B cell (primary cell): ENCODE measurements around the gene NOTCH4. TPM values are rescaled to one million over a fixed set of nuclear protein-coding genes. Genes with fewer than 3 reads are reported as not detected.

ENCODE experiments used
- ATAC-seq: fragments of 200-7000 bp; cut with Tn5 transposase; one replicate; pipeline ENCODE4 v1.10.0; 2021; ENCODE audit warnings: low read depth, mild to moderate bottlenecking, moderate number of reproducible peaks, moderate library complexity
- CTCF ChIA-PET: fragments of 350-600 bp; sonication (Branson Sonifier 250); formaldehyde crosslinking; loops from one replicate; lab custom pipeline; 2021; ENCODE audit warnings: antibody characterized with exemption, inconsistent platforms; lab: Charles Lee
- POLR2A ChIA-PET: fragments of 350-600 bp; sonication (Branson Sonifier 250); formaldehyde crosslinking; loops from one replicate; lab custom pipeline; 2021; ENCODE audit warnings: antibody characterized with exemption; lab: Charles Lee
- DNase-seq: peaks from one replicate; pipeline ENCODE4 v3.0.0; 2013
- H2AFZ ChIP-seq: 2 replicates; pipeline ENCODE4 v1.6.1; 2012; ENCODE audit warnings: mild to moderate bottlenecking, low read depth, low read length; ENCODE audit not compliant: insufficient read depth, poor library complexity, severe bottlenecking
- H3K27ac ChIP-seq, 2 donors: 1 replicate in 1 of 2; 2 replicates in 1 of 2; pipeline ENCODE4 v1.5.1; 2012 to 2013; ENCODE audit warnings: low read length in 2 of 2, mild to moderate bottlenecking in 2 of 2, moderate library complexity in 1 of 2
- H3K27me3 ChIP-seq, 4 experiments: fragments of 200-600 bp in 1 of 4; sonication (generic) in 1 of 4; replicated peaks in 1 of 4; 1 replicate in 2 of 4; 2 replicates in 2 of 4; pipeline versions ENCODE4 v1.6.1 to v1.7.0; 2013 to 2016; ENCODE audit warnings: low read length in 3 of 4, mild to moderate bottlenecking in 2 of 4, mixed read lengths in 1 of 4, moderate library complexity in 1 of 4; ENCODE audit not compliant: insufficient read depth in 4 of 4, control insufficient read depth in 3 of 4; ENCODE audit errors: control extremely low read depth in 1 of 4
- H3K36me3 ChIP-seq, 2 experiments: replicated peaks in 1 of 2; 1 replicate in 1 of 2; 2 replicates in 1 of 2; pipeline versions ENCODE4 v1.6.1 to v1.7.1; 2013; ENCODE audit warnings: low read length in 1 of 2; ENCODE audit not compliant: insufficient read depth in 2 of 2, control insufficient read depth in 1 of 2; ENCODE audit errors: control extremely low read depth in 1 of 2, extremely low read depth in 1 of 2
- H3K4me1 ChIP-seq, 2 donors: fragments of 200-600 bp in 1 of 2; sonication (generic) in 1 of 2; 1 replicate in 1 of 2; 2 replicates in 1 of 2; pipeline versions ENCODE4 v1.5.1 to v1.6.1; 2013 to 2017; ENCODE audit warnings: low read length in 2 of 2; ENCODE audit not compliant: control insufficient read depth in 2 of 2, insufficient read depth in 2 of 2
- H3K4me2 ChIP-seq: replicated peaks from 2 replicates; pipeline ENCODE3; 2012; ENCODE audit warnings: mild to moderate bottlenecking, low read depth, low read length; ENCODE audit not compliant: poor library complexity, severe bottlenecking
- H3K4me3 ChIP-seq, 5 experiments: fragments of 200-600 bp in 1 of 5; sonication (generic) in 1 of 5; 1 replicate in 3 of 5; 2 replicates in 2 of 5; pipeline versions ENCODE4 v1.5.1 to v1.7.0; 2011 to 2016; ENCODE audit warnings: low read length in 4 of 5, mild to moderate bottlenecking in 4 of 5, low read depth in 2 of 5, control low read depth in 1 of 5, moderate library complexity in 1 of 5; ENCODE audit not compliant: insufficient read depth in 1 of 5; ENCODE audit errors: control extremely low read depth in 1 of 5, extremely low read depth in 1 of 5
- H3K79me2 ChIP-seq: fragments of 200-600 bp; sonication (generic); one replicate; pipeline ENCODE4 v1.6.0; 2016; ENCODE audit warnings: low read length; ENCODE audit not compliant: control insufficient read depth, insufficient read depth
- H3K9ac ChIP-seq: fragments of 200-600 bp; sonication (generic); 2 replicates; pipeline ENCODE4 v1.6.1; 2017; ENCODE audit warnings: mild to moderate bottlenecking, low read length, moderate library complexity
- H3K9me3 ChIP-seq, 3 donors: one replicate each; pipeline versions ENCODE4 v1.6.1 to v1.7.1; 2013; ENCODE audit warnings: low read length in 2 of 3; ENCODE audit not compliant: control insufficient read depth in 2 of 3, insufficient read depth in 1 of 3; ENCODE audit errors: control extremely low read depth in 1 of 3
- H4K20me1 ChIP-seq: 2 replicates; pipeline ENCODE4 v1.6.0; 2012; ENCODE audit warnings: mild to moderate bottlenecking, low read length; ENCODE audit not compliant: insufficient read depth, control insufficient read depth, poor library complexity, severe bottlenecking
- H3K27ac Mint-ChIP-seq: one replicate; pipeline ENCODE4 v1.8.0; 2021; ENCODE audit warnings: mixed read lengths
- H3K27me3 Mint-ChIP-seq: one replicate; pipeline ENCODE4 v1.8.0; 2021; ENCODE audit warnings: mixed read lengths
- H3K4me1 Mint-ChIP-seq: one replicate; pipeline ENCODE4 v1.8.0; 2021; ENCODE audit warnings: mixed read lengths
- H3K4me3 Mint-ChIP-seq: one replicate; pipeline ENCODE4 v1.8.0; 2021; ENCODE audit warnings: mixed read lengths
- H3K9me3 Mint-ChIP-seq: one replicate; pipeline ENCODE4 v1.8.0; 2022; ENCODE audit warnings: mixed read lengths; ENCODE audit not compliant: insufficient read depth
- EZH2 ChIP-seq: IDR thresholded peaks from 2 replicates; pipeline ENCODE4 v1.6.1; 2012; ENCODE audit warnings: borderline replicate concordance, low read depth, mild to moderate bottlenecking, moderate library complexity, low read length; ENCODE audit not compliant: insufficient read depth, poor library complexity, severe bottlenecking
- WGBS: methylation state at CpG from one replicate; pipeline ENCODE4 v1.1.5; 2013; ENCODE audit warnings: missing lambda C conversion rate; ENCODE audit not compliant: insufficient coverage; 5-methylcytosine and 5-hydroxymethylcytosine counted together
- intact Hi-C: fragments of 100-400 bp; cut with micrococcal nuclease; formaldehyde crosslinking; loops from one replicate; pipeline ENCODE4 v1.10.0; 2022
- polyA plus RNA-seq: library from polyadenylated mRNA; depleted of rRNA; stranded (reverse); fragments of >200 nt; gene quantifications from 2 replicates; pipeline ENCODE4 v1.2.3, GENCODE V29; 2012
- total RNA-seq, 2 donors: library from RNA; stranded (reverse); fragments of 120-200 nt in 1 of 2; gene quantifications; 1 replicate in 1 of 2; 2 replicates in 1 of 2; pipeline versions ENCODE4 v1.2.3 to v1.2.4, GENCODE V29; 2013 to 2022
- TF ChIP-seq, protein P1 (sequence below): fragments of 200-600 bp; IDR thresholded peaks from one replicate; pipeline ENCODE4 v1.8.0; 2022; ENCODE audit warnings: antibody characterized with exemption, mild to moderate bottlenecking

The NOTCH4 gene
- total and polyA plus RNA-seq, 2 donors (not counting 1 experiment from before 2014, with no cell fraction given) = 6.3 to 10.3 TPM

DNA sequence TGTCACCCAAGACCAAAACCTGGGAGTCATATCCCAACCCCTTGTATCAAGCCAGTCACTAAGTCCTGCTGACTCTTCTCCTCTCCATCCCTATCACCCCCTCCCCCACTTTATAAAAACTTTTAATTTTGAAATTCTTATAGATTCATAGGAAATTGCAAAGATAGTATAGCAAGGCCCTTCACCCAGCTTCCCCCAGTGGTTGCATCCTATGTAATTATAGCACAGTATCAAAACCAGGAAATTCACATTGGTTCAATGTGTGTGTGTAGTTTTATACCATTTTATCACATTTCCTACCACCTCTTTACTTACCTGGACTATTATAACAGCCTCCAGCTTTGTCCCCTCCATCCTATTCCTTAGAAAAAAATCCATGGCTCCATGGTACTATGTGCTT, 65.8 kb downstream of the NOTCH4 start:
- Mint-ChIP-seq H3K9me3 (no peaks in the 10 kb centered on the region), H3K27me3 (peaks cover 4% of the 10 kb centered on the region), H3K27ac (no peak overlapping the region), H3K4me1 (peaks cover 22% of the 10 kb centered on the region), H3K4me3 (no peak overlapping the region)
- TF ChIP-seq, protein P1, sequence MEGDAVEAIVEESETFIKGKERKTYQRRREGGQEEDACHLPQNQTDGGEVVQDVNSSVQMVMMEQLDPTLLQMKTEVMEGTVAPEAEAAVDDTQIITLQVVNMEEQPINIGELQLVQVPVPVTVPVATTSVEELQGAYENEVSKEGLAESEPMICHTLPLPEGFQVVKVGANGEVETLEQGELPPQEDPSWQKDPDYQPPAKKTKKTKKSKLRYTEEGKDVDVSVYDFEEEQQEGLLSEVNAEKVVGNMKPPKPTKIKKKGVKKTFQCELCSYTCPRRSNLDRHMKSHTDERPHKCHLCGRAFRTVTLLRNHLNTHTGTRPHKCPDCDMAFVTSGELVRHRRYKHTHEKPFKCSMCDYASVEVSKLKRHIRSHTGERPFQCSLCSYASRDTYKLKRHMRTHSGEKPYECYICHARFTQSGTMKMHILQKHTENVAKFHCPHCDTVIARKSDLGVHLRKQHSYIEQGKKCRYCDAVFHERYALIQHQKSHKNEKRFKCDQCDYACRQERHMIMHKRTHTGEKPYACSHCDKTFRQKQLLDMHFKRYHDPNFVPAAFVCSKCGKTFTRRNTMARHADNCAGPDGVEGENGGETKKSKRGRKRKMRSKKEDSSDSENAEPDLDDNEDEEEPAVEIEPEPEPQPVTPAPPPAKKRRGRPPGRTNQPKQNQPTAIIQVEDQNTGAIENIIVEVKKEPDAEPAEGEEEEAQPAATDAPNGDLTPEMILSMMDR = no peak
- no peak for TF ChIP-seq EZH2
- intact Hi-C loops = loop anchor here (10.0 kb wide), 1 partner anchor 113 kb away; no protein-coding TSS in a partner anchor
- Histone ChIP-seq H3K36me3 (no peaks in the 10 kb centered on the region), H3K9ac (no peak overlapping the region), H3K4me3 (no peak overlapping the region), H3K27ac (no peak overlapping the region), H3K9me3 (no peaks in the 10 kb centered on the region), H3K27me3 (peaks cover 0 to 20% (median 4%) of the 10 kb centered on the region in 4 experiments), H3K79me2 (no peaks in the 10 kb centered on the region), H2AFZ (no peak overlapping the region), H4K20me1 (no peaks in the 10 kb centered on the region), H3K4me2 (no peak overlapping the region), H3K4me1 (peaks cover 15 to 26% of the 10 kb centered on the region in 2 donors)
- CTCF ChIA-PET = interaction anchor here (0.8 kb wide), 1 partner anchor 39 kb away, joined by 3 read pairs; no protein-coding TSS in a partner anchor
- DNase-seq (no peak), ATAC-seq (no peak)
- POLR2A ChIA-PET = no interaction called here

DNA sequence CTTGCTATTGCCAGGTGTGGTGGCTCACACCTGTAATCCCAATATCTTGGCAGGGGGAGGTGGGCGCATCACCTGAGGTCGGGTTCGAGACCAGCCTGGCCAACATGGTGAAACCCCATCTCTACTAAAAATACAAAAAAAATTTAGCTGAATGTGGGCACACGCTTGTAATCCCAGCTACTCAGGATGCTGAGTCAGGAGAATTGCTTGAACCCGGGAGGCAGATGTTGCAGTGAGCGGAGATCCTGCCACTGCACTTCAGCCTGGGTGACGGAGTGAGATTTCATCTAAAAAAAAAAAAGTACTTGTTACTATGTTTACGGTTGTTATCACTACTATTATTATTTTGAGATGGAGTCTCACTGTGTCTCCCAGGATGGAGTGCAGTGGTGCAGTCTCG, 67.0 kb downstream of the NOTCH4 start:
- intact Hi-C loops = loop anchor here (10.0 kb wide), 1 partner anchor 112 kb away; no protein-coding TSS in a partner anchor
- CTCF ChIA-PET = no interaction called here

More for the DNA sequence above, 67.0 kb downstream of the NOTCH4 start:
- Histone ChIP-seq H2AFZ (no peak overlapping the region), H4K20me1 (no peaks in the 10 kb centered on the region), H3K79me2 (no peaks in the 10 kb centered on the region), H3K27me3 (peaks cover 0 to 26% (median 5%) of the 10 kb centered on the region in 4 experiments), H3K9ac (no peak overlapping the region), H3K27ac (no peak overlapping the region), H3K4me3 (no peak overlapping the region), H3K4me1 (peaks cover 17 to 27% of the 10 kb centered on the region in 2 donors), H3K36me3 (no peaks in the 10 kb centered on the region), H3K9me3 (no peaks in the 10 kb centered on the region), H3K4me2 (no peak overlapping the region)
- no peak overlapping the region for H3K4me3 Mint-ChIP-seq
- no peak for TF ChIP-seq EZH2
- TF ChIP-seq, protein P1 = no peak
- 93% methylated on average over 4 of the region's 9 CpGs for WGBS
- H3K27me3 Mint-ChIP-seq = peaks cover 14% of the 10 kb centered on the region
- no peak for DNase-seq
- H3K4me1 Mint-ChIP-seq = peaks cover 30% of the 10 kb centered on the region
- no peaks in the 10 kb centered on the region for H3K9me3 Mint-ChIP-seq
- ATAC-seq = no peak
- no peak overlapping the region for H3K27ac Mint-ChIP-seq
- POLR2A ChIA-PET = no interaction called here
